DND-41 (cell line): ENCODE measurements around the gene IPCEF1.

ENCODE experiments used
- EZH2 ChIP-seq: IDR thresholded peaks from 3 replicates; pipeline ENCODE4 v1.6.1; 2012; ENCODE audit warnings: borderline replicate concordance, low read depth, mild to moderate bottlenecking, moderate library complexity, low read length, inconsistent platforms; ENCODE audit not compliant: severe bottlenecking
- TF ChIP-seq, protein P1 (sequence below): IDR thresholded peaks from 2 replicates; pipeline ENCODE4 v1.5.1; 2012; ENCODE audit warnings: borderline replicate concordance, low read length, moderate library complexity, mild to moderate bottlenecking; ENCODE audit not compliant: poor library complexity, severe bottlenecking; ENCODE audit errors: extremely low read depth

DNA sequence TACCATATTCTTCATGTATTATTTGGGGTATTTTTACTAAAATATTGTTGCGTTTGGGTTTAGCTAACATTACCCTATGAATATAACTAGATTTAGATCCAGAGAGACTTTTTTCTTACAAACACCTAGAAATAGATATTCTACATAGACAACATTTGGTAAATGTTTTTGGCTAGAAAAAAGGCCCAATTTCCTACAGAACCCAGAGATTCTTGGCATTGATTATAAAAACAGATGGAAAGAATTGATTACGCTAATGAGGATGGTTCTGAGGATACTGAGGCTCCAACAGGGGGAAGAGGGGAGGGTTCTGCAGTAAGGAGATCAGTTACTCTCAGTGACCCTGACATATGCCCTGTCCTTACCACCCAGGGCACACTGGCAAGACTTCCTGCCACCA, 123.2 kb downstream of the IPCEF1 start:
- TF ChIP-seq, protein P1, sequence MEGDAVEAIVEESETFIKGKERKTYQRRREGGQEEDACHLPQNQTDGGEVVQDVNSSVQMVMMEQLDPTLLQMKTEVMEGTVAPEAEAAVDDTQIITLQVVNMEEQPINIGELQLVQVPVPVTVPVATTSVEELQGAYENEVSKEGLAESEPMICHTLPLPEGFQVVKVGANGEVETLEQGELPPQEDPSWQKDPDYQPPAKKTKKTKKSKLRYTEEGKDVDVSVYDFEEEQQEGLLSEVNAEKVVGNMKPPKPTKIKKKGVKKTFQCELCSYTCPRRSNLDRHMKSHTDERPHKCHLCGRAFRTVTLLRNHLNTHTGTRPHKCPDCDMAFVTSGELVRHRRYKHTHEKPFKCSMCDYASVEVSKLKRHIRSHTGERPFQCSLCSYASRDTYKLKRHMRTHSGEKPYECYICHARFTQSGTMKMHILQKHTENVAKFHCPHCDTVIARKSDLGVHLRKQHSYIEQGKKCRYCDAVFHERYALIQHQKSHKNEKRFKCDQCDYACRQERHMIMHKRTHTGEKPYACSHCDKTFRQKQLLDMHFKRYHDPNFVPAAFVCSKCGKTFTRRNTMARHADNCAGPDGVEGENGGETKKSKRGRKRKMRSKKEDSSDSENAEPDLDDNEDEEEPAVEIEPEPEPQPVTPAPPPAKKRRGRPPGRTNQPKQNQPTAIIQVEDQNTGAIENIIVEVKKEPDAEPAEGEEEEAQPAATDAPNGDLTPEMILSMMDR = no peak
- no peak for TF ChIP-seq EZH2
